ENCODE measurements around the gene PRPS1L1.

The PRPS1L1 gene

GRCh38 chr7:18027628-18028027, at the start of gene PRPS1L1:
PRPS1L1 (minus strand) TSS chr7:18027846.
- in situ Hi-C loops (cut with MboI; ENCODE audit: low sequenced_read_pairs), result no loop called here

DNA sequence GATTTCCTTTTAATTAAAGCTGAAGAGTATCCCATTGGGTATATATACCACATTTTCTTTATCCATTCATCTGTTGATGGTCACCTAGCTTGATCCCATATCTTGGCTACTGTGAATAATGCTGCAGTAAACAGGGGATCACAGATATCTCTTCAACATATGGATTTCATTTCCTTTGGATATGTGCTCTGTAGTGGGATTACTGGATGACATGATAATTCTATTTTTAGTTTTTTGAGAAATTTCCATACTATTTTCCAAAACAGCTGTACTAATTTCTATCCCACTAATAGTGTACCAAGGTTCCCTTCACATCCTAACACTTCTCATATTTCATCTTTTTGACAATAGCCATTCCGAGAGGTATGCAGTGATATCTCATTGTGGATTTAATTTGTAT, 48.8 kb upstream of the PRPS1L1 start:
- in situ Hi-C loops (cut with MboI; ENCODE audit: low sequenced_read_pairs), result no loop called here

- in situ Hi-C loops (cut with MboI; ENCODE audit: low sequenced_read_pairs), result loop anchor here (25.0 kb wide), 1 partner anchor 269 kb away; no protein-coding TSS in a partner anchor
Observed at GRCh38 chr7:18068745-18069144, 41.1 kb upstream of the PRPS1L1 start.

GRCh38 chr7:18064242-18064838, 36.7 kb upstream of the PRPS1L1 start:
- in situ Hi-C loops (cut with MboI; ENCODE audit: low sequenced_read_pairs), result loop anchor here (25.0 kb wide), 1 partner anchor 273 kb away; no protein-coding TSS in a partner anchor

GRCh38 chr7:18063149-18063901, 35.7 kb upstream of the PRPS1L1 start:
- in situ Hi-C loops (cut with MboI; ENCODE audit: low sequenced_read_pairs), result loop anchor here (25.0 kb wide), 1 partner anchor 274 kb away; no protein-coding TSS in a partner anchor

GRCh38 chr7:18059171-18059570, 31.5 kb upstream of the PRPS1L1 start:
- in situ Hi-C loops (cut with MboI; ENCODE audit: low sequenced_read_pairs), result loop anchor here (25.0 kb wide), 1 partner anchor 278 kb away; no protein-coding TSS in a partner anchor

GRCh38 chr7:18053941-18054340, 26.3 kb upstream of the PRPS1L1 start:
- in situ Hi-C loops (cut with MboI; ENCODE audit: low sequenced_read_pairs), result loop anchor here (25.0 kb wide), 1 partner anchor 283 kb away; no protein-coding TSS in a partner anchor

DNA sequence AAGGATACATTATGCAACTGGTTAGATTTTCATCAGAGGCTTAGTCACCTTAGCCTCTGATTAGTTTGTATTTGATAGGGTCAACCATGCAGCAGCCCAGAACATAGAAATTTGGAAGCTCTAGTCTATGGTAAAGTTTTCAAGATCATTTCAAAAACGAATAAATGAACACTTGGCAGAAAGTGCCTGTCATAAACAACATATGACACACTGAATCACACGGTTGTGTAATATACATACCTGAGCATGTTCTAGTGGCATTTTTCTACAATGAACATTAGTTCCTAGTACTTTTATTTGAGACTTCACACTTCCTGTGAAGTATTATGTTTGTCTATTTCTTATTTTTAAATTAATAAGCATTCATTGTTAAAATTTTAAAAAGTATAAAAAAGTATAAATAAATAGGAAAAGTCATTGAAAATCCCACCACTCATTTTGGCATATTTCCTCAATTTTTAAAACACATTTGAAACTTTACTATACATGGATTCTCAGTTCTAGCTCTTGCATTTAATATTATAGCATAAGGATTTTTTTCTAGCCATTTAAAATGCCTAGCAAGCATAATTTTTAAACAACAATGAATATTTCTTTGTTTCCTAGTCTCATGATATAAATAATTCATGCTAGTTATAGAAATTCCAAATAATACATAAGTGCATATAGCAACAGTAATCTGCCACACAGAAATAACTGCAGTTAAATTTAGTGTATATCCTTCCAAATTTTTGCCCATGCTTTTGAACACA, 25.7 kb upstream of the PRPS1L1 start:
- in situ Hi-C loops (cut with MboI; ENCODE audit: low sequenced_read_pairs), result loop anchor here (25.0 kb wide), 1 partner anchor 284 kb away; no protein-coding TSS in a partner anchor

DNA sequence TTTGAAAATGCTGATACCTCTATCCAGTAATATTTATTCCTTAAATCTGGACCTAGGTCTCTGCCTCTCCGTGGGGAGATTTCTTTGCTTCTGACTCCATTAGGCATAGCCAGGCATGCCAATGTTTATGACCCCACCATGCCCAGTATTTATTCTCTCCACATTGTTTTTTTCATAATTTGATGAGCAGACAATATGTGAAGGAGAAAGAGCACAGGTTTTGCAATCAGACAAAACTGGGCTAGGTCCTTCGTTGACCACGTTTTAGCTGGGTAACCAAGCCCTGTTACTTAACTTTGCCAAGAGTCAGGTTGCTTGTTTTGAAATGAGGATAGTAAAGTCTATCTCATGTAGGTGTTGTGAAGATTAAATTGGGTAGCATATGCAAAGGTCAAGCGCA, 21.6 kb upstream of the PRPS1L1 start:
- in situ Hi-C loops (cut with MboI; ENCODE audit: low sequenced_read_pairs), result no loop called here

DNA sequence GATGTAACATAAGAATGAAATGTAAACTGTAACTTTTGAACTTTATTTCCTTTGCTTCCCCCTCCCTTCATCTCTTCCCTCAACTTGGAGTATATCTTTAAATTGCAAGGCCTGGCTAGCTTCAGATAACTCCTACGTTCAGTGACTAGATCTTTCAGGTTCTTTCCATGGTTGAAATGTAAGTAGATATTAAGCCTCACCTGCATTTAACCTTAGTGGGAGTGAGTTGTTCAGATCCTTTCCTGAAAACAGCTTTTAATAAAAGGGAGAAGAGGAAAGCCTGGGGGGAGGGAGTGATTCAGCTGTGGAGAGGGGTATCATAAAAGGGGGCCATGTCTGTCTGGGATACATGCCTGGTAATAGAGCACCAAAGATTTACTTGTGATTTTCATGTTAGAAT, 19.0 kb upstream of the PRPS1L1 start:
- in situ Hi-C loops (cut with MboI; ENCODE audit: low sequenced_read_pairs), result no loop called here

GRCh38 chr7:18045171-18045570, 17.5 kb upstream of the PRPS1L1 start:
- in situ Hi-C loops (cut with MboI; ENCODE audit: low sequenced_read_pairs), result no loop called here

DNA sequence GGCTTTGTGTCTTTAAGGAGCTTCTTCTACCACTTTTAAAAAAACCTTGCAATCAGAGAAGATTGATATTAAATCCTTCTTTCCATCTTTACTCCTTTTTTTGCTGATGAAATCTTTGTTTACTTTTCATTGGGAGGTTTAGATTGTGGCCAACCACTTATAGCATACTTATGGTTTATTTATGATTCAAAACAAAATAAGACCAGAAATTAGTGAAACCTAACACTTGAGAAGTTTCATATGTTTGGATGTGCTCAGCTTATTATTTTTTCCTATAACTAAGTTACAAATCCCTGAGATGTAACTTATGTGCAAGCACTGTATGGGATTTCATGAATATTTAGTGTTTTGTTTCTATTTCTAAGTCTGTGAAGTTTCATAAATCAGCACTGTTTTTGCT, 13.5 kb upstream of the PRPS1L1 start:
- in situ Hi-C loops (cut with MboI; ENCODE audit: low sequenced_read_pairs), result no loop called here

- in situ Hi-C loops (cut with MboI; ENCODE audit: low sequenced_read_pairs), result no loop called here
Observed at GRCh38 chr7:18040196-18040595, 12.6 kb upstream of the PRPS1L1 start.

DNA sequence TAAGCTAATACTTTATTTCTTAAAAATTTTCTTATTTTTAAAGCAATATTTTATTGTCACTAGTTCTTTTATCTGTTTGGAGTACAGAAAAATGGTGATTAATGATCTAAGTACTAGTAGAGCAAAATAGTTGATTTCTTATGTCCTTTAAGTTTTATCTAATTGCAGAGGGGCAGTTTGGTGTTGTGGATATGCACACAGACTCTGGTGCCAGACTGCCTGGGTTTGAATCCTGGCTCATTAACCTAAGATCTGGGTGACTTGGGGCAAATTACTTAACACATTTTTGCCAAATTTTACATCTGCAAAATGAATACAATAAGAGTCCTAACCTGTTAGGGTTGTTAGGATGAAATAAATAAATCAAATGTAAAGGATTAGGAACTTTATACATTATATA, 10.7 kb upstream of the PRPS1L1 start:
- in situ Hi-C loops (cut with MboI; ENCODE audit: low sequenced_read_pairs), result no loop called here

GRCh38 chr7:18037609-18038008, 10.0 kb upstream of the PRPS1L1 start:
- in situ Hi-C loops (cut with MboI; ENCODE audit: low sequenced_read_pairs), result no loop called here

DNA sequence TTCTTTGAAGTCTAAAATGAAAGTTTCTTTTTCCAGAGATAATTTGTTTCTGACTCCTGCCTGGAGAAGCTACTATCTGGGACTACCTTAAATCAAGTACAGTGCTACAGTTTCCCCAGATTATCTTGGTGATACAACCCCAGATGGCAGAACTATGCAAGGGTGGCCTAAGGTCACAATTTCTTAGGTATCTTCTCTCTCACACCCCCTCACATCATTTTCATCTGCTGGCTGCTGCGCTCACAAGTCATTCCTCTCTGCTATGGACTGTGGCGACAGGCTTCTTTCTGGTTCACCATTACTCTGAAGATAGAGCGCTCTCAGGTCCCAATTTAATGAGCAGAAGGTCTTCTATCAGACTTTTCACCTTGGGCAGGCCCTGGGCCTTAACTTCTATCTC, 9.1 kb upstream of the PRPS1L1 start:
- in situ Hi-C loops (cut with MboI; ENCODE audit: low sequenced_read_pairs), result no loop called here

DNA sequence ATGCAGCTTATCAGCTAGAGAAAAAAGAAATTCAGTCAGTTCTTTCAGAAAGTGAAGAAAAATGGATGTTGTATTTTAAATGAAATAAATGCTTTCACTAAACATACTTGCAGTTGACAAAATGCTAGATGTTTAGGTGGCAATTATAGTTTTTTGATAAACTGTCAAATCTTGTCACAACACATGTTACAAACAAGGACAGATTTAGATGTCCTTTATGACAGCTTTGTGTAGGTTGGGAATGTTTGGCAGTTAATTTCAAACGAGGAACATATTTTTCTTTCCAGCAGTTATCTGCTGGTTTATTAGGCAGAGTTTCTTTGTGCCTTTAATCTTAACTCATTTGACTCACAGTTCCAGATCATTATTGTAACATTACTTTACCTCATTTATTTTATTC, 3.1 kb upstream of the PRPS1L1 start:
- in situ Hi-C loops (cut with MboI; ENCODE audit: low sequenced_read_pairs), result no loop called here

DNA sequence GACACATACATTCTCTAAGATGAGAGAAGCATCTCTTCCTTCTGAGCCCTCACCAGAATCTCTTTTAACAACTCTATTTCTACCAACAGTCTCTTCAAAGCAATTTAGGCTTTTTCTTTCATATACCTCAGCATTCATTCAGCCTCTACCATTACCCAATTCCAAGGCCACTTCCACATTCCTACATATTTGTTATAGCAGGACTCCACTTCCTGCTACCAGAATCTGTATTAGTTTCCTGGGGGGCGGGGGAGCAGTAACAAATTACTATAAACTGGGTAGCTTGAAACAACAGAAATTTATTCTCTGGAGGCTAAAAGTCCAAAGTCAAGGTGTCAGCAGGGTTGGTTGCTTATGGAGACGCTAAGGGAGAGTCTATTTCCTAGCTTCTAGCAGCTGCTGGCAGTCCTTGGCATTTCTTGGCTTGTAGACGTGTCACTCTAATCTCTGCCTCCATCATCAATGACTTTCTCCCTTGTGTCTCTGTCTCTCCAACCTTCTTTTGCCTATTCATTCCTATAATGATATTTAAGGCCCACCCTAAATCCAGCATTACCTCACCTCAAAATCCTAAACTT, 7.4 kb downstream of the PRPS1L1 start:
- in situ Hi-C loops (cut with MboI; ENCODE audit: low sequenced_read_pairs), result no loop called here

- in situ Hi-C loops (cut with MboI; ENCODE audit: low sequenced_read_pairs), result no loop called here
Observed at GRCh38 chr7:18019555-18019954, 8.1 kb downstream of the PRPS1L1 start.

DNA sequence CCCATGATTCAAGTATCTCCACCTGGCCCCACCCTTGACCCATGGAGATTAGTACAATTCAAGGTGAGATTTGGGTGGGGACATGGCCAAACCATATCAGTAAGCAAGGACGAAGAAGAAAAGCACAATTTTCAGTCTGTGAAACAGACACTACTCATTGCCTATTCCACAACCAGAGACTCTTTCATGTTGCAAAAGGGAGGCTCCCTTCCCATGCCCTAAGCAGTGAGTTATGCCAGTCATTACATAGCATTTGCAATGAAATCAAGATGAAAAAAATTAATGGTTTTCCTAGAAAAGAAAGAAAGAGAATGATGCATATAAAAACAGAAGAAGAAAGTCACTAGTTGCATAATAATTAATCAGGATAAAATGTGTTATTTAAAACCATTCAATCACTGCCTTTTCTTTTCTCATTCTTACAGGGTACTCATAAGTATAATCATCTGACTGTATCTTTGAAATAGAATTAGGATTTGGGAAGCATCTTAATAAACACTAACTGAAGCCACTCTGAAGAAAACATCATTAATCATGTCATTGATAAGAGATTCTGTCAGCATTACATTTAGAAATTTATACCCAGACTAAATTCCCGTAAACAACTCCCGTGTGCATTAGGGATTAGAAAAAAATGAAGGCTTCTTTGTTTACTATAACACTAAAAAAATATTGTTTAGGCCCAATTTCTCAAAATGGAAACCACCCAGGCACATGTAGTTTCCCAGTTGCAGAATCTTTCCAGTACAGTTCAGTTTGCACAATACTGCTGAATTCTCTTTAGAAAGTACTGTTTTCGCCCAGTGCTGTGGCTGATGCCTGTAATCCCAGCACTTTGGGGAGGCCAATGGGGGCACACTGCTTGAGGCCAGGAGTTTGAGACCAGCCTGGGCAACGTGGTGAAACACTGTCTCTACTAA, 9.1 kb downstream of the PRPS1L1 start:
- in situ Hi-C loops (cut with MboI; ENCODE audit: low sequenced_read_pairs), result no loop called here

All from HL-60/S4 (cell line).